ENCODE results near the gene CPNE4.
"Not testable (repeated sequence)": the region's sequence is repeated elsewhere in the genome, so short reads cannot be mapped to it uniquely, and the experiment has no call there.

CPNE4 gene

DNA sequence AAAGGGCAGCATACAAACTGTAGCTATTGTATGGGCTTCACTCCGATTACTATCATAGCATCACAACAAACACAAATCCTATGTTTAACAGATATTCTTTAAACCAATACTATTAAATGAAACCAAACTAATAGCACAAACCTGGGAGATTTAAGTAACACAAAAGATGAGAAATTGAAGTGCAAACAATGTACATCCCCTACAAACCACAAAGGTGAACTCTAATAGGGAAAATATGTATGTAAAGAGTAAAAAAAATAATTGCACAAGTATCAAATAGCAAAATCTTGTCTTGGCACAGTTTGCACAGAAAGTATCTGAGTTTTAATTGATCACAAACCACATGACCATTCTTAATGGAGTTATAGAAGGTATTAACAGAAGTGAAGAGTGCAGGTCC, 138.5 kb downstream of the CPNE4 start:
- H3K4me3 ChIP-seq (ENCODE audit: low read depth, low read length) = no peak overlapping the region
- TF ChIP-seq, protein P1, sequence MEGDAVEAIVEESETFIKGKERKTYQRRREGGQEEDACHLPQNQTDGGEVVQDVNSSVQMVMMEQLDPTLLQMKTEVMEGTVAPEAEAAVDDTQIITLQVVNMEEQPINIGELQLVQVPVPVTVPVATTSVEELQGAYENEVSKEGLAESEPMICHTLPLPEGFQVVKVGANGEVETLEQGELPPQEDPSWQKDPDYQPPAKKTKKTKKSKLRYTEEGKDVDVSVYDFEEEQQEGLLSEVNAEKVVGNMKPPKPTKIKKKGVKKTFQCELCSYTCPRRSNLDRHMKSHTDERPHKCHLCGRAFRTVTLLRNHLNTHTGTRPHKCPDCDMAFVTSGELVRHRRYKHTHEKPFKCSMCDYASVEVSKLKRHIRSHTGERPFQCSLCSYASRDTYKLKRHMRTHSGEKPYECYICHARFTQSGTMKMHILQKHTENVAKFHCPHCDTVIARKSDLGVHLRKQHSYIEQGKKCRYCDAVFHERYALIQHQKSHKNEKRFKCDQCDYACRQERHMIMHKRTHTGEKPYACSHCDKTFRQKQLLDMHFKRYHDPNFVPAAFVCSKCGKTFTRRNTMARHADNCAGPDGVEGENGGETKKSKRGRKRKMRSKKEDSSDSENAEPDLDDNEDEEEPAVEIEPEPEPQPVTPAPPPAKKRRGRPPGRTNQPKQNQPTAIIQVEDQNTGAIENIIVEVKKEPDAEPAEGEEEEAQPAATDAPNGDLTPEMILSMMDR (conservative IDR thresholded peaks at IDR 0.05; ENCODE audit: low read depth, low read length) = no peak
- no peak for DNase-seq (ENCODE audit: low read depth)

DNA sequence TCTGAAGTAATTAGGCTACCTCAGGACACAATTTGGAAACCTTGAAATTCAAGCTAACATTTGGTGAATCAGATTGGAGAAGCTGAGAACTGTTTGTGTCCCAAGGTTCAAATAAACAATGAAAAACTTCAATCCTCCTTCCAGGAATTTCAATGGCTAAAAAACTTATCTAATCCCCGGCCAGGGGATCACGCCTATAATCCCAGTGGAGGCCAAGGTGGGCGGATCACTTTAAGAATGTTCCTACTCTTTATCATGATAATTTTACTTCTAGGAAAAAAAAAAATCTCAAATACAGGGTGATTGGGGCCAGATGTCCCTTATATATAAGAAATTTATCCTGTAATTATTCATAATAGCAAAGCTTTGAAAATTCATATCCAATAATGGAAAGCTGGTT, 139.0 kb downstream of the CPNE4 start:
- DNase-seq (ENCODE audit: low read depth) = no peak
- TF ChIP-seq, protein P1 (conservative IDR thresholded peaks at IDR 0.05; ENCODE audit: low read depth, low read length) = no peak
- no peak overlapping the region for H3K4me3 ChIP-seq (ENCODE audit: low read depth, low read length)

DNA sequence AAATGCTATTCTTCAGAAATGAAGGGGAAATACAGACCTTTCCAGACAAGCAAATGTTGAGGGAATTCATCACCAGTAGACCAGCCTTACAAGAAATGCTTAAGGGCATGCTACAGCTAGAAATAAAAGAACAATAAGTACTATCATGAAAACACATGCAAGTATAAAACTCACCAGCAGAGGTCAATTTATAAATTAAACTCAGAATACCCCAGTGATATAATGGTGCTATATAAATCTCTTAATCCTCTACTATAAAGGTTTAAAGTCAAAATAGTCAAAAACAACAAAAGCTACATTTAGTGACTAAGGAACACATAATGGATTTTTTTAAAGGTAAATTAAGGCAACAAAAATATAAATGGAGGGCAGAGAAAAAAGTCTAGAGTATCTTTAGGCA, 142.5 kb downstream of the CPNE4 start:
- H3K4me3 ChIP-seq (ENCODE audit: low read depth, low read length) = no peak overlapping the region
- TF ChIP-seq, protein P1 (conservative IDR thresholded peaks at IDR 0.05; ENCODE audit: low read depth, low read length) = no peak
- DNase-seq (ENCODE audit: low read depth) = peak; percentile 6

DNA sequence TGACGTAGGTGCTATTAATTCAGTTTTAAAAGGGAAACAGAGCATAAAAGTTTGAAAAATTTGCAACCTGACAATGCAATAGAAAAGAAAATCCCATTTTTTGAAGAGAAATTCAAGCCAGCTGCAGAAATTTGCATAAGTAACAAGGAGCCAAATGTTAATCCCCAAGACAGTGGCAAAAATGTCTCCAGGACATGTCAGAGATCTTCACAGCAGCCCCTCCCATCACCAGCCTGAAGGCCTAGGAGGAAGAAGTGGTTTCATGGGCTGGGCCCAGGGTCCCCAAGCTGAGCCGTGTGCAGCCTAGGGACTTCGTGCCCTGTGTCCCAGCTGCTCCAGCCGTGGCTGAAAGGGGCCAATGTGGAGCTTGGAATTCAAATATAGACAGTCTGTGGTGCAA, 148.9 kb downstream of the CPNE4 start:
- not testable (repeated sequence) for DNase-seq (ENCODE audit: low read depth); H3K4me3 ChIP-seq (ENCODE audit: low read depth, low read length)

DNA sequence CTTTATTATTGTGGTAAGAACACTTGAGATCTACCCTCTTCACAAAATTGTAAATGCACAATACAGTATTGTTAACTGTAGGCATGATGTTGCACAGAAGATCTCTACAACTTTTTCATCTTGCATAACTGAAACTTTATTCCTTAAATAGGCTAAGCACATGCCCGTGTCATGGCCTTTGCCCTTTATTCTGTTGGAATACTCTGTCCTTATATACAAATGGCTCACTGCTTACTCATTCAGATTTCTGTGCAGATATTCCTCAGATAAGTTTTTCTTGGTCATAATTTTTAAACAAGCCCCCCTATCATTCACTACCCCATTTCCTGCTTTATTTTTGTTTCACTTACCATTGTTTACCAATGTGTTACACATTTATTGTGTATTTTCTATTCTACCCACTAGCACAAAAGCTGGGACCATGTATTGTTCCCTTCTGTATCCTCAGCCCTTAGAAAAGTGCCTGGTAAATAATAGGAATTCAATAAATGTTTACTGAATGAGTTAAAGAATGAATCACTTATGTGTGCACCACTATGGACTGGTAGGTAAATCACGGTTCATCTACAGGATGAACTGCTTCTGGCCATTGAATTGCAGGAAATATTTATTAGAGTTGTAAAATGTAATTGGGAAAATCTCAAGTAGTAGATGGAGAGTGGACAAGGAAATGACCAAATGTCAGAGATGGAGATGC, 151.0 kb downstream of the CPNE4 start:
- TF ChIP-seq, protein P1 (conservative IDR thresholded peaks at IDR 0.05; ENCODE audit: low read depth, low read length) = no peak
- no peak overlapping the region for H3K4me3 ChIP-seq (ENCODE audit: low read depth, low read length)
- DNase-seq (ENCODE audit: low read depth) = no peak

DNA sequence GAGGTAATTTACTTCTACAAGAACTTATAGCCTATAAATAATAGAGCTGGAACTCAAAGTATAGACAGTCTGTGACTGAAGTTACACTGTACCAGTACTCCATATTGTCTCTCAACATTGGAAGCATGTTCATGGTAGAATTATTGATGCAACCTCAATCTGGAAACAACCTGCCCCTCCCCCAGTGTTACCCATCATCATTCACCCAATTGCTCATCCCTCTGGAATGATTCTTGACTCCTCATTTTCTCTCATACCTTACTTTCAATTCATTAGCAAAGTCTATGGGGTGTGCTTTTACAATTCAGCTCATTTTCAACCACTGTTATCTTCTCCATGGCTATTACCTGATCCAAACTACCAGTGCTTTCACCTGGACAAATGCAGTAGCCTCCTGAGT, 151.7 kb downstream of the CPNE4 start:
- H3K4me3 ChIP-seq (ENCODE audit: low read depth, low read length) = no peak overlapping the region
- DNase-seq (ENCODE audit: low read depth) = no peak
- TF ChIP-seq, protein P1 (conservative IDR thresholded peaks at IDR 0.05; ENCODE audit: low read depth, low read length) = no peak

DNA sequence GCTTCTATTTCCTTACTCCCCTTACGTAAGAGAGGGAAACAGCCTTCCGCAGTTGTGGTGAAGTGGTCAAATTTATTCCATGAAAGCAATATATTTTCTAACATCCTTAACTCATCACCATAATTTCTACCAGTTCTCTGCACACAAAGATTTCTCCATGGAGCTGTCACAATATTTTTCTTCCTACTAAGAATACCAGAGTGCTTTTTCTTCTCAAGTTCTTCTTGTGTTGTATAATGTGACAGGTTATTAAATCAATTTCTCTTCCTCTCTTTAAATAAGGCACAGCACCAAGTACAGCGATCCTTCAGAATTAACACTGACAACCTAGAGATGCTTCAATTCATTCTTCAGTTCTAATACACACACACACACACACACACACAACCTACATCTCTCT, 153.0 kb downstream of the CPNE4 start:
- H3K4me3 ChIP-seq (ENCODE audit: low read depth, low read length) = no peak overlapping the region
- TF ChIP-seq, protein P1 (conservative IDR thresholded peaks at IDR 0.05; ENCODE audit: low read depth, low read length) = no peak
- DNase-seq (ENCODE audit: low read depth) = no peak
